DMS114 treated with DMSO at 0.1 percent for 48 hours (cell line): ENCODE measurements around the gene TREML4.
A peak's percentile ranks its signal among the peaks of the same experiment; 100 is the strongest.
"Not testable (repeated sequence)": the region's sequence is repeated elsewhere in the genome, so short reads cannot be mapped to it uniquely, and the experiment has no call there.

Experiments used
- DNase-seq: peaks from one replicate; lab custom pipeline; 2025; ENCODE audit not compliant: unreplicated experiment; lab: John Stamatoyannopoulos, UW

The TREML4 gene

GRCh38 chr6:41228096-41228495 is at the start of gene TREML4:
TSS of gene TREML4 (plus strand) at chr6:41228349. CDS start at chr6:41228428, 79 bp downstream.
- no peak for DNase-seq

GRCh38 chr6:41179163-41179562 is 49.0 kb upstream of the TREML4 start:
- no peak for DNase-seq

- no peak for DNase-seq
Measured at GRCh38 chr6:41181566-41181965, 46.6 kb upstream of the TREML4 start.

- DNase-seq, result peak; percentile 61
Measured at GRCh38 chr6:41182069-41183034, 45.8 kb upstream of the TREML4 start.

GRCh38 chr6:41184761-41185160 is 43.4 kb upstream of the TREML4 start:
- no peak for DNase-seq

- DNase-seq, result no peak
Measured at GRCh38 chr6:41186031-41186562, 42.1 kb upstream of the TREML4 start.

GRCh38 chr6:41187924-41188886 is 39.9 kb upstream of the TREML4 start:
- no peak for DNase-seq

GRCh38 chr6:41189046-41189445 is 39.1 kb upstream of the TREML4 start:
- not testable (repeated sequence) for DNase-seq

GRCh38 chr6:41189967-41190366 is 38.2 kb upstream of the TREML4 start:
- no peak for DNase-seq

GRCh38 chr6:41190791-41191190 is 37.4 kb upstream of the TREML4 start:
- DNase-seq, result no peak

GRCh38 chr6:41191569-41191968 is 36.6 kb upstream of the TREML4 start:
- no peak for DNase-seq

GRCh38 chr6:41193171-41193734 is 34.9 kb upstream of the TREML4 start:
- DNase-seq, result no peak

- DNase-seq, result no peak
Measured at GRCh38 chr6:41193884-41194283, 34.3 kb upstream of the TREML4 start.

- DNase-seq, result no peak
Measured at GRCh38 chr6:41194386-41194785, 33.8 kb upstream of the TREML4 start.

GRCh38 chr6:41197234-41197633 is 30.9 kb upstream of the TREML4 start:
- no peak for DNase-seq

- DNase-seq, result no peak
Measured at GRCh38 chr6:41199552-41200246, 28.4 kb upstream of the TREML4 start.

- DNase-seq, result no peak
Measured at GRCh38 chr6:41200296-41200900, 27.8 kb upstream of the TREML4 start.

- DNase-seq, result no peak
Measured at GRCh38 chr6:41200901-41201763, 27.0 kb upstream of the TREML4 start, which contains the start of gene TREML2. TSS of gene TREML2 (minus strand) at chr6:41201149. CDS start at chr6:41201008, 141 bp downstream.

GRCh38 chr6:41201764-41202173 is 26.4 kb upstream of the TREML4 start:
- DNase-seq, result no peak
